WI38 (cell line): ENCODE measurements around the gene LECT2.

Source experiments
- H3K4me3 ChIP-seq: 2 replicates; pipeline ENCODE4 v1.5.1; 2011; ENCODE audit warnings: low read depth, mild to moderate bottlenecking, control low read depth, low read length
- TF ChIP-seq, protein P1 (sequence below): IDR thresholded peaks from 2 replicates; pipeline ENCODE4 v1.5.1; 2012; ENCODE audit warnings: low read depth, mild to moderate bottlenecking, control low read depth, low read length

The LECT2 gene

GRCh38 chr5:135898651-135899050 lies 56.1 kb downstream of the LECT2 start:
- H3K4me3 ChIP-seq = no peak overlapping the region
- TF ChIP-seq, protein P1, sequence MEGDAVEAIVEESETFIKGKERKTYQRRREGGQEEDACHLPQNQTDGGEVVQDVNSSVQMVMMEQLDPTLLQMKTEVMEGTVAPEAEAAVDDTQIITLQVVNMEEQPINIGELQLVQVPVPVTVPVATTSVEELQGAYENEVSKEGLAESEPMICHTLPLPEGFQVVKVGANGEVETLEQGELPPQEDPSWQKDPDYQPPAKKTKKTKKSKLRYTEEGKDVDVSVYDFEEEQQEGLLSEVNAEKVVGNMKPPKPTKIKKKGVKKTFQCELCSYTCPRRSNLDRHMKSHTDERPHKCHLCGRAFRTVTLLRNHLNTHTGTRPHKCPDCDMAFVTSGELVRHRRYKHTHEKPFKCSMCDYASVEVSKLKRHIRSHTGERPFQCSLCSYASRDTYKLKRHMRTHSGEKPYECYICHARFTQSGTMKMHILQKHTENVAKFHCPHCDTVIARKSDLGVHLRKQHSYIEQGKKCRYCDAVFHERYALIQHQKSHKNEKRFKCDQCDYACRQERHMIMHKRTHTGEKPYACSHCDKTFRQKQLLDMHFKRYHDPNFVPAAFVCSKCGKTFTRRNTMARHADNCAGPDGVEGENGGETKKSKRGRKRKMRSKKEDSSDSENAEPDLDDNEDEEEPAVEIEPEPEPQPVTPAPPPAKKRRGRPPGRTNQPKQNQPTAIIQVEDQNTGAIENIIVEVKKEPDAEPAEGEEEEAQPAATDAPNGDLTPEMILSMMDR = no peak
